GM21528 (cell line): ENCODE measurements around the gene FAM83G.
"Not testable (repeated sequence)": the region's sequence is repeated elsewhere in the genome, so short reads cannot be mapped to it uniquely, and the experiment has no call there.

Experiments used
- ATAC-seq: cut with Tn5 transposase; IDR thresholded peaks from one replicate; pipeline ENCODE4 v1.9.1; 2021; ENCODE audit warnings: mild to moderate bottlenecking, moderate library complexity; ENCODE audit not compliant: unreplicated experiment, low FRiP score

The FAM83G gene

DNA sequence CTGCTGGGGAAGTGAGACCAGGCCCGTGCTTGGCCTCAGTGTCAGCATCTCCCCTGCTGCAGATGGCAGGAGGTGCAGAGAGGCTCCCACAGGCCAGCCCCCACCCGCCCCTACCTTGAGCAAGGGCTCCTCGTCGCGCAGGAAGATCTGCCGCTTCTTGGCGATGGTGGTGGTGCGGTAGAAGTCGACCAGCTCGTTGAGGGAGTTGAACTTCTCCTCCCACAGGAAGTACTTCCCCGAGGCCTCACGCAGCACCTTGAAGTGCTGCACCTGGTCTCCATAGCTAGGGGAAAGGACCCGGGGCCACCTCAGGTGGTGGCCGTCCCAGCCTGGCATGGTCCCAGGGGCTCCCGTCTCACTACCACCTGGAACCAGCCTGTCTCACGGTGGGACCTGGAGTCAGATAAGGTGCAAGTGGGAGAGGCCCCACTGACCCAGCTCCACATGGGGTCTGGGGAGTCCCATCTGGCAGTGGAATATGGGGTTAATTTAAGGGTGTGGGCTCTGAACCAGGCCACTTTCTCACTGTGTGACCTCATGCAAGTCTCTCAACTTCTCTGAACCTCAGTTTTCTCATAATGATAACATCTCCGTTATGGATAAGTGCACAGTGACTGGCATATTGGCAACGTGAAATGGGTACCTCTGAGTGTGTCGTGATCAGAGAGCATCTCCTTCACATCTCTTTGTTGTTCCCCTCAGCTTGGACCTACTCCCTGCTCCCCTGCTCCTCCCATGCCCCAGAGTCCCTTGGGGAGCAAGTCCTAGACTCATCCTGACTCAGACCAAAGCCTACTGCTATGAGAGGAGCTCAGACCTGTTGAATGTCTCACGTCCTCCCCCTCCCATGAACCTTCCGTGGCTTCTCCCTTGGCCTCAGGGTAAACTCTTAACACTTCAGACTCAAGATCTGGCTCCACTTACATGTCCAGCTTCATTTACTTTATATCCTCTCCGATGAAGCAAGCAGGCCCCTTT lies 19.8 kb upstream of the FAM83G start:
- no peak for ATAC-seq

DNA sequence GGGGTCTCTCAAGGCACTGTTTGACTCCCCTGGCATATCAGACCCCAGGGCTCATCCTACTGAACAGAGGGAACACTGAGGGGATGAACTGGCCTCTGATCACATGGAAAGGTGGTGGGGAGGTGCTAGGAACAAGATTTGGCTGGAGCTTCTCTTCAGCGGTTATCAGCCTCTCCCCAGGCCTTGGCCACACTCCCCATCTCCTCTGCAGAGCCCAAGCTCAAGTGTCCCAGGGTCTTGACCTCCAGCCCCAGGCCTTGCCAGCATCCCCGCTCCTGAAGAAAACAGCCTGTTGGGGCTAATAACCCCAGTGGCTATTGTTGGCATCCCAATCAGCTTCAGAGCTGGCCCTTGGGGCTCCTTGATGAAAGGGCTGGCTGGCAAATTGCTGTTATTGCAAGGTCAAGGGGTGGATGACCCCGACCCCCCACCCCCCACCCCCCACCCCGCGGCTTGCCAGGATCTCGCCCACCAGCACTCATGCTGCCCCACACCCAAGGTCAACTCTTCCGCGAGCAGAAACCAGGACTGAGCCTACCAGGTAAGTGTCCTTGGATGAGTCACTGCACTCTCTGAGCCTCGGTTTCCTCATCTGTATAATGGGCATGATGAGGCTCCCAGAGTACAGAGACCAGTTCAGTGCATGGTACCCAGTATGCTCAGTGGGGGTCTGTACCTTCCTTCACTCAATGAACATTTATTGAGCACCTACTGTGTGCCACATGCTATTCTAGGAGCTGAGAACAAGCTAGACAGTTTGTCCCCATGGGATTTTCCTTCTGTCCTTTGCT lies 18.8 kb upstream of the FAM83G start:
- ATAC-seq, result no peak

DNA sequence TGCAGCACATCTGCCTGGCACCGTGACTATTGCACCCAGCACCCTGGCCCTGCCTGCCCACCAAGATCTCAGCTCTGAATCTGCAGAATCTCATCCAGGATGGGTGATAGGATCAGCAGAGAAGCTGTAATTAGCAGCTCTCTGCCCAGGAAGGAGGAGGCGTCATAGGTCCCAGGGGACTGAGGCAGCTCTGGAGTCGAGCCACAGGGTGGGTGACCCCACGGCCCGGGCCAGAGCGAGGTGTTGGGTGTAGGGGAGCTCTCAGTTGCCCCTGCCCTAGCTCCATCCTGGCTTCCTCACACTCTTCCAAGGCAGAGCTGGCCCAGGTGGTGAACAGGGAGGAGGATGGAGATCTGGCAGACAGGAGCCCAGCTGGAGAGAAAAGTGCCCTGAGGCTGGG lies 18.2 kb upstream of the FAM83G start:
- ATAC-seq, result no peak

- no peak for ATAC-seq
These were observed 17.6 kb upstream of the FAM83G start for GRCh38 chr17:19022128-19022527.

DNA sequence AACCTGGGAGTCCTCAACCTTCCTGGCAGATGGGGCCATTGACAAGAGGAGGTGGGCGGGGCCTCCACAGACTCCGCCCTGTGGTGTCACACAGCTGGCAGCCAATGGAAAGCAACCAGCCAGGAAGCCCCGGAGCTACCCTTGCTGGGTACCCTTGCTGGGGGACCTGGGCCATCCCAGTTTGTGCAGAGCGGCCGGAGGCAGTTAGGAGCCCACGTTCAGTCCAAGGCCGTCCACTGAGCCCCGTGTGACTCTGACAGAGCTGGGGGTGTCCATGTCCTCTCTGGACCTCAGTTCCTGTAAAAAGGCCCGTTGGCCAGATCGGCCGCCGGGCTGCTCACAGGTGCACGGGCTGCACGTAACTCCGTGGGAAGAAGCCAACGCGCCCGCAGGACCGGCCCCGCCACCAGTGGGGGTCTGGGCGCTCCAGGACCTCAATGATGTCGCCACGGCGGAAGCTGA lies 17.1 kb upstream of the FAM83G start:
- ATAC-seq, result no peak

DNA sequence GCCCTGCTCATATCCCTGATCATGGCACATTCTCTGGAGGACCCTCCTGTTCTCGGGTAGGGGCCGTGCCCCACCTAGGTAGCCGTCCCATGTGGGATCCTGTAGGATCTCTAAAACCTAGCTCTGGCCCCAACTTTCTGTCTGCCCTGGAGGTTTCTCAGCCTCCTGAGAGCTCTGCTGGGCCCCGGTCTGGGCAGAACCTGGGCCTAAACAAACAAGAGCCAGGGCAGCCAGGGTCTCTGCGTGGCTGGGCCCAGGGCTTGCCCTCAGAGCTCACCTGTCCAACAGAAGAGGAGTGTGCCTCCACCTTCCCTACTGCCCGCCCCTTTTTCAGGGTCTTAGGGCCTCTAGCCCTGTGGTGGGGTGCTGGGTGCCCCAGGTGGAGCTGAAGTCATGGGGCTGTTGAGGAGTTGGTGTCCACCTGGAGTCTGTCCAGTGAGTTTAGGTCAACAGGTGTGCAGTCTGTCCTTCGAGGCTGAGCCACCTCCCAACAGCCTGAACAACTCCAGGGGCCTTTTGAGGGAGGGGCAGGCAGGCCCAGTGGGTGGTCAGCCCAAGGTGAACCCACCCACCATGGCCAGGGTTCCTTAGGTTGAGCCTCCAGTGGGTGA lies 16.6 kb upstream of the FAM83G start:
- not testable (repeated sequence) for ATAC-seq

DNA sequence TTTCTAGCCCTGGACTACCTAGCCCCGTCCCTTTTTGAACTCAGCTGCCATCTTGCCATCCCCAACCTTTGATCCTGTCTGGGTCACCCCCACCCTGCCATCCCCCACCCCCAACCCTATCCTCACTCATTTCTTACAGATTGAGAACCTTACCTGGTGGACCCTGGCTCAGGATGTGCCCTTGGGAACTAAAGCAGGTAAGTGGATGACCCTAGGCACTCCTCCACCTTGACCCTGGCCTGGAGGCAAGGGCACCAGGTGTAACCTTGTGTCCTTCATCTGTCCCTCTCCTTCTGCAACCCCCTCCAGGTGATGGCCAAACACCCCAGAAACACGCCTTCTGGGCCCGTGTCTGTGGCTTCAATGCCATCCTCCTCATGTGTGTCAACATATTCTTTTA lies 15.5 kb upstream of the FAM83G start:
- no peak for ATAC-seq

- no peak for ATAC-seq
These were observed 14.7 kb upstream of the FAM83G start for GRCh38 chr17:19019041-19019941.

GRCh38 chr17:19018600-19018950 lies 14.0 kb upstream of the FAM83G start:
- ATAC-seq, result no peak

DNA sequence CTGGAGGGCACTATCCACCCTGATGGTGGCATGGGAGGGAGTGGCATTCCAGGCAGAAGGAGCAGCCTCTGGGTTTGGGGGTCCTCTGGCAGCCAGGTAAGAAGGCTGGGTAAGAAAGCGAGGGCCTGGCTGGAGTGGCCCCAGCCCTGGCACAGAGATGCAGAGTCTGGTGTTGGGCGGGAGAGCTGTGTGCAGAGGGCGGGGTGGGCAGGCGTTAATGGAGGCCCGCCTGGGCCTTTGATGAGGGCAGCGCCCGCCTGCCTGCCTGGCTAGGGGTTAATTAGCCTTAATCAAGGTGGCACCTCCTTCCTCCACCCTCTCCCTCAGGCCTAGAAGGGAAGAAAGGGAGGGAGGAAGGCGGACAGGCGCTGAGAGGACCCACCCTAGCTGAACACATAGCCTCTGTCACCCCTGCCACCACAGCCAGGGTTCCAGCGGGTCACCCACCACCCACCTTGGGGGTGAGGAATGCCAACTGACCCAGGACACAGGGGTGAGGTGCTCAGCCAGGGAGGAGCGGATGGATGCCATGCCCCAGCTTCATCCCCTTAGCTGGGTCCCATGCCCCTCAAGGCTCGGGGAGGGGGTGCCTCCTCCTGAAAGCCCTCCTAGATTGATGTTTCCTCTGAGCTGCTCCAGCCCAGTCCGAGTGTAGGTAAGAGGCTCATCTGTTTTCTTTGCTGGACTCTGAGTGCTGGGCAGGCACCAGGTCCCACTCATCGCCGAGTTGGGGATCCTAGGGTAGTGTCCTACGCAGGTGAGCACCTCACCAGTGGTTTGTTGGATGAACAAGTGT lies 13.4 kb upstream of the FAM83G start:
- ATAC-seq, result no peak

DNA sequence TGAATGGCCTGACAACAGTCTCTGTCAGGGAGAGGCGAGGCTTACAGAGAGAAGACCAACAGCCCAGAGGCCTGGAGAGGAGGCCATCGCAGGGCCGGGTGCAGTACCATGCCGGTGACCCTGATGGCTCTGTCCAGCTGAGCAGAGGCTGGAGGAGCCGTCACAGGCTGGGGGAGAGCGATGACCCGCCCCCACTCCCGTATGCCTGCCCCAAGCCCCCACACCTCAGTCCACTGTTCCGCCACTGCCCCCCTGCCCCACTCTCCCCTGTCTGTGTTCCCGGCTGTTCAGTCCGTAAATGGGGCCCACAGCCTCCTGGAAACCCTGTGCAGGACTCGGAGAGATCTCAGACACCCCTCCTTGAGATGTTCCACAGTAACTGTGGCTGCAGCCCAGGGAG lies 12.8 kb upstream of the FAM83G start:
- no peak for ATAC-seq

GRCh38 chr17:19016881-19017280 lies 12.3 kb upstream of the FAM83G start:
- ATAC-seq, result no peak

- ATAC-seq, result no peak
These were observed 11.7 kb upstream of the FAM83G start for GRCh38 chr17:19016297-19016696.

GRCh38 chr17:19015428-19015827 lies 10.9 kb upstream of the FAM83G start:
- no peak for ATAC-seq

DNA sequence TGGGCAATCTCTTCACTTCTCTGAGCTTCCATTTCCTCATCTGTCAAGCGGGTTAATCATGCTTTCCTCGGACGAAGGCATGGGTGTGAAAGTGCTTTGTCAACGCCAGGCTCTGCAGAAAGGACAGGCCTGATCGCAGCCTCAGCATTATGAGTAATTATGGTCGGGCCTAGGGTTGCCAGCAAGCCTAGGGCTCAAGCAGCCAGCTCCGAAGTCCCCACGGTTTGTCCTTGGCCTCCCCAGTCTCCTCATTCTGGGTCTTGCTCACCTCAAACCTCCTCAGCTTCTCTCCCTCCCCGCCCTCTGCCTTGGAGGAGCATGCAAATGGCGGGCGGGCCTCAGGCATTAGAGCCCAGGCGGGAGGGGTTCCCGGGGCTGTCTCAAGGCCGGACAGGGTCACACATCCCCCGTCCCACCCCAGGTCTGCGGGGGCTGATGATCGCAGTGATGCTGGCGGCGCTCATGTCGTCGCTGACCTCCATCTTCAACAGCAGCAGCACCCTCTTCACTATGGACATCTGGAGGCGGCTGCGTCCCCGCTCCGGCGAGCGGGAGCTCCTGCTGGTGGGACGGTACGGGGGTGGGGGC lies 10.2 kb upstream of the FAM83G start:
- no peak for ATAC-seq

GRCh38 chr17:19013806-19014627 lies 9.5 kb upstream of the FAM83G start:
- ATAC-seq, result no peak

DNA sequence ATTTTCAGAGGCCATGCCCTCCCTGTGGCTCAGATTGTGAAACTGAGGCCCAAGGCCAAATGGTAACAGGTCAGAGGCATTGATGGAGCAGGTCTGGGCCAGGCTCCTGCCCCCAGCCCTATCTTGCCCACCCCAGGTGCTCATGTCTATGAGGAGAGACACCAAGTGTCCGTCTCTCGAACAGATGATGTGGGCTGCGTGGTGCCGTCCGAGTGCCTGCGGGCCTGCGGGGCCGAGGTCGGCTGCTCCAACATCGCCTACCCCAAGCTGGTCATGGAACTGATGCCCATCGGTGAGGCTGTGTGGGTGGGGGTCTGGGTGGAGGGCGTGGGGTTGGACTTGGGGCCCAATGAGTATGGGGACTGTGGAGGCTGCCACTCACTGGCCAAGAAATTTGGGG lies 8.7 kb upstream of the FAM83G start:
- ATAC-seq, result no peak
